ENCODE data around the gene MIF4GD. TPM values are rescaled to one million over a fixed set of nuclear protein-coding genes. Genes with fewer than 3 reads are reported as not detected.

MIF4GD gene
- total and polyA plus RNA-seq, 2 of the 4 experiments (the other 2 are of a cell fraction) = 4.1 to 6.9 TPM

DNA sequence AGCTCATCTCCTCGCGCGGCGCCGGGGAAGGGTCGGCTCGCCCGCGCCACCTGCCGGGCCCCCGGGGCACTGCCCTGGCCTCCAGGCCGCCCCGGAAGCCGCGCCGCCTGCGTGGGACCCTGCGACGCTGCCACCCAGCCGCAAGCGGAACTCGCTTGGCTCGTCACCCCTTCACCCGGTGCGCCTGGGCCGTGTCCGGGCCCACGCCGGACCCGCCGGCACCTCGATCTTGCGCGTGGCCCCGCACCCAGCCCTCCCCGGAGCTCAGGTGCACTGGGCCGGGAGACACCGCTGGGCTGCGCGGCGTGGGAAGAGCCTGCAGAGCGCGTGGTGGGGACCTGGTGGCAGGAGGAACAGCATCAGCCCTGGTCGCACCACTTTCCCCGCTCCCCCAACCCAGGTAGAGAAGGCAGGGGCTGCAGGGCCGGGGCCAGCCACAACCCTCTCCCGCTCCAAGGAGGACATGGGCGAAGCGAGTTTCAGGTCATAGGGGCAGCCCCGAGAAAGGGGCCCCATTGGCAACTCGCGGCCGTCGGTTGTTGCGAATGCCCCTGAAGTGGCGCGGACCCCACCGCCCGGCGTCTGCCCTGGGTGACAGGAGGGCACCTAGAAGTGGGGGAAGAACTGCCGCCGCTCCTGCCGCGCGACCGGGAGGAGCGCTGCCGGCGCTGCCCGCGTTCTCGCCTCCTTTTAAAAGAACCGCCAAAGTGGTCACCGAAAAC, 363 bp upstream of the MIF4GD start (continued):
- TF ChIP-seq, protein P1, sequence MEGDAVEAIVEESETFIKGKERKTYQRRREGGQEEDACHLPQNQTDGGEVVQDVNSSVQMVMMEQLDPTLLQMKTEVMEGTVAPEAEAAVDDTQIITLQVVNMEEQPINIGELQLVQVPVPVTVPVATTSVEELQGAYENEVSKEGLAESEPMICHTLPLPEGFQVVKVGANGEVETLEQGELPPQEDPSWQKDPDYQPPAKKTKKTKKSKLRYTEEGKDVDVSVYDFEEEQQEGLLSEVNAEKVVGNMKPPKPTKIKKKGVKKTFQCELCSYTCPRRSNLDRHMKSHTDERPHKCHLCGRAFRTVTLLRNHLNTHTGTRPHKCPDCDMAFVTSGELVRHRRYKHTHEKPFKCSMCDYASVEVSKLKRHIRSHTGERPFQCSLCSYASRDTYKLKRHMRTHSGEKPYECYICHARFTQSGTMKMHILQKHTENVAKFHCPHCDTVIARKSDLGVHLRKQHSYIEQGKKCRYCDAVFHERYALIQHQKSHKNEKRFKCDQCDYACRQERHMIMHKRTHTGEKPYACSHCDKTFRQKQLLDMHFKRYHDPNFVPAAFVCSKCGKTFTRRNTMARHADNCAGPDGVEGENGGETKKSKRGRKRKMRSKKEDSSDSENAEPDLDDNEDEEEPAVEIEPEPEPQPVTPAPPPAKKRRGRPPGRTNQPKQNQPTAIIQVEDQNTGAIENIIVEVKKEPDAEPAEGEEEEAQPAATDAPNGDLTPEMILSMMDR (conservative IDR thresholded peaks at IDR 0.05; ENCODE audit: low read depth, low read length) = peak; percentile 90

Measured in IMR-90 (cell line).